CD14-positive monocyte (primary cell): ENCODE data around the gene ZDHHC5. TPM values are rescaled to one million over a fixed set of nuclear protein-coding genes. Genes with fewer than 3 reads are reported as not detected.

Experiments used
- DNase-seq, 3 donors: peaks; one replicate each; pipeline ENCODE4 v3.0.0-alpha.2; 2011 to 2022
- H2AFZ ChIP-seq: 2 replicates; pipeline ENCODE4 v1.6.0; 2012; ENCODE audit warnings: mild to moderate bottlenecking, low read depth, low read length, inconsistent platforms; ENCODE audit not compliant: insufficient read depth, poor library complexity, severe bottlenecking
- H3K27ac ChIP-seq, 2 donors: 1 replicate in 1 of 2; 2 replicates in 1 of 2; pipeline ENCODE4 v1.5.1; 2012 to 2013; ENCODE audit warnings: low read length in 2 of 2, control low read depth in 1 of 2, inconsistent platforms in 1 of 2, low read depth in 1 of 2, mild to moderate bottlenecking in 1 of 2
- H3K27me3 ChIP-seq, 2 donors: one replicate each; pipeline versions ENCODE4 v1.6.0 to v1.6.1; 2011 to 2013; ENCODE audit warnings: low read length in 2 of 2; ENCODE audit not compliant: control insufficient read depth in 2 of 2, insufficient read depth in 2 of 2
- H3K36me3 ChIP-seq, 2 donors: replicated peaks in 1 of 2; 1 replicate in 1 of 2; 2 replicates in 1 of 2; pipeline versions ENCODE4 v1.5.1 to v1.6.1; 2012 to 2013; ENCODE audit warnings: low read length in 2 of 2, control low read depth in 1 of 2, inconsistent platforms in 1 of 2, mild to moderate bottlenecking in 1 of 2; ENCODE audit not compliant: insufficient read depth in 2 of 2, control insufficient read depth in 1 of 2
- H3K4me1 ChIP-seq, 2 donors: 1 replicate in 1 of 2; 2 replicates in 1 of 2; pipeline versions ENCODE4 v1.5.1 to v1.6.1; 2012 to 2013; ENCODE audit warnings: low read length in 2 of 2, control low read depth in 1 of 2, inconsistent platforms in 1 of 2, mild to moderate bottlenecking in 1 of 2, moderate library complexity in 1 of 2; ENCODE audit not compliant: insufficient read depth in 2 of 2, control insufficient read depth in 1 of 2
- H3K4me2 ChIP-seq: replicated peaks from 2 replicates; pipeline ENCODE3; 2012; ENCODE audit warnings: low read length, moderate library complexity, mild to moderate bottlenecking; ENCODE audit not compliant: poor library complexity, severe bottlenecking; ENCODE audit errors: extremely low read depth
- H3K4me3 ChIP-seq, 3 experiments: fragments of 200-600 bp in 1 of 3; sonication (generic) in 1 of 3; replicated peaks in 1 of 3; 1 replicate in 2 of 3; 2 replicates in 1 of 3; pipeline ENCODE4 v1.5.1; 2011 to 2013; ENCODE audit warnings: low read length in 3 of 3, mild to moderate bottlenecking in 3 of 3, control low read depth in 2 of 3, low read depth in 2 of 3, inconsistent platforms in 1 of 3, moderate library complexity in 1 of 3
- H3K79me2 ChIP-seq: 2 replicates; pipeline ENCODE4 v1.6.0; 2012; ENCODE audit warnings: mild to moderate bottlenecking, control low read depth, inconsistent platforms, low read length, moderate library complexity; ENCODE audit not compliant: insufficient read depth
- H3K9ac ChIP-seq: 2 replicates; pipeline ENCODE4 v1.6.0; 2017; ENCODE audit warnings: low read length, mild to moderate bottlenecking; ENCODE audit not compliant: insufficient read depth, poor library complexity, severe bottlenecking
- H3K9me3 ChIP-seq, 2 donors: replicated peaks in 1 of 2; 1 replicate in 1 of 2; 2 replicates in 1 of 2; pipeline versions ENCODE4 v1.5.1 to v1.6.1; 2012 to 2013; ENCODE audit warnings: low read length in 2 of 2, control low read depth in 1 of 2; ENCODE audit not compliant: control insufficient read depth in 1 of 2, insufficient read depth in 1 of 2
- H4K20me1 ChIP-seq: 2 replicates; pipeline ENCODE4 v1.6.0; 2012; ENCODE audit warnings: mild to moderate bottlenecking, low read length, control low read depth, moderate library complexity; ENCODE audit not compliant: insufficient read depth
- H3K27ac Mint-ChIP-seq, 7 donors: one replicate each; pipeline ENCODE4 v1.8.0; 2020; ENCODE audit warnings: mild to moderate bottlenecking in 7 of 7, mixed read lengths in 7 of 7, moderate library complexity in 6 of 7, inconsistent platforms in 2 of 7
- H3K27me3 Mint-ChIP-seq, 3 donors: one replicate each; pipeline ENCODE4 v1.8.0; 2021 to 2022; ENCODE audit warnings: low read depth in 3 of 3, mild to moderate bottlenecking in 3 of 3, mixed read lengths in 3 of 3, moderate library complexity in 3 of 3, inconsistent platforms in 1 of 3
- H3K36me3 Mint-ChIP-seq, 2 donors: one replicate each; pipeline ENCODE4 v1.8.0; 2020; ENCODE audit warnings: mixed read lengths in 2 of 2, inconsistent platforms in 1 of 2, mild to moderate bottlenecking in 1 of 2
- H3K4me1 Mint-ChIP-seq: one replicate; pipeline ENCODE4 v1.8.0; 2020; ENCODE audit warnings: mild to moderate bottlenecking, mixed read lengths
- H3K4me3 Mint-ChIP-seq, 2 donors: one replicate each; pipeline ENCODE4 v1.8.0; 2020; ENCODE audit warnings: mild to moderate bottlenecking in 2 of 2, mixed read lengths in 2 of 2, moderate library complexity in 1 of 2
- H3K9me3 Mint-ChIP-seq, 7 donors: one replicate each; pipeline ENCODE4 v1.8.0; 2020 to 2022; ENCODE audit warnings: mixed read lengths in 7 of 7, mild to moderate bottlenecking in 6 of 7, moderate library complexity in 6 of 7, inconsistent platforms in 2 of 7
- WGBS: methylation state at CpG from one replicate; pipeline ENCODE4 v1.1.5; 2013; ENCODE audit warnings: missing lambda C conversion rate; ENCODE audit not compliant: insufficient coverage; 5-methylcytosine and 5-hydroxymethylcytosine counted together
- intact Hi-C, 2 donors: fragments of 100-400 bp; cut with micrococcal nuclease; formaldehyde crosslinking; loops; one replicate each; pipeline versions ENCODE4 v1.15.0 to v1.15.1; 2023
- polyA plus RNA-seq, 3 donors: library from polyadenylated mRNA; depleted of rRNA in 1 of 3; unstranded in 2 of 3; stranded (reverse) in 1 of 3; fragments of 300-500 nt in 2 of 3; fragments of >200 nt in 1 of 3; fragmentation: Illumina TruSeq in 2 of 3; gene quantifications; 1 replicate in 2 of 3; 2 replicates in 1 of 3; pipeline ENCODE4 v1.2.3, GENCODE V29; 2012 to 2021
- TF ChIP-seq, protein P1 (sequence below): fragments of 200-600 bp; IDR thresholded peaks from one replicate; pipeline ENCODE4 v1.8.0; 2022; ENCODE audit warnings: antibody characterized with exemption, mild to moderate bottlenecking

The ZDHHC5 gene
- polyA plus RNA-seq, 3 donors = 28.6 to 37.9 (median 31.8) TPM

- intact Hi-C loops = loop anchor here (2.0 to 10.0 kb wide), 4 partner anchors 71 to 293 kb away; no protein-coding TSS in a partner anchor
- Histone ChIP-seq H3K9me3 (no peaks in the 10 kb centered on the region), H2AFZ (peak overlapping the region; percentile 88), H3K27me3 (peaks cover 1 to 29% of the 10 kb centered on the region in 2 donors), H3K36me3 (no peaks in the 10 kb centered on the region), H4K20me1 (no peaks in the 10 kb centered on the region), H3K9ac (no peak overlapping the region), H3K79me2 (no peaks in the 10 kb centered on the region), H3K4me3 (no peak overlapping the region), H3K27ac (no peak overlapping the region), H3K4me1 (peaks cover 22 to 26% of the 10 kb centered on the region in 2 donors), H3K4me2 (no peak overlapping the region)
- WGBS = 78% methylated on average over 6 of the region's 9 CpGs
- peaks cover 37% of the 10 kb centered on the region for H3K4me1 Mint-ChIP-seq
- H3K4me3 Mint-ChIP-seq = no peak overlapping the region
- no peak for DNase-seq
- peaks cover 0 to 5% (median 0%) of the 10 kb centered on the region in 7 donors for H3K9me3 Mint-ChIP-seq
- TF ChIP-seq, protein P1, sequence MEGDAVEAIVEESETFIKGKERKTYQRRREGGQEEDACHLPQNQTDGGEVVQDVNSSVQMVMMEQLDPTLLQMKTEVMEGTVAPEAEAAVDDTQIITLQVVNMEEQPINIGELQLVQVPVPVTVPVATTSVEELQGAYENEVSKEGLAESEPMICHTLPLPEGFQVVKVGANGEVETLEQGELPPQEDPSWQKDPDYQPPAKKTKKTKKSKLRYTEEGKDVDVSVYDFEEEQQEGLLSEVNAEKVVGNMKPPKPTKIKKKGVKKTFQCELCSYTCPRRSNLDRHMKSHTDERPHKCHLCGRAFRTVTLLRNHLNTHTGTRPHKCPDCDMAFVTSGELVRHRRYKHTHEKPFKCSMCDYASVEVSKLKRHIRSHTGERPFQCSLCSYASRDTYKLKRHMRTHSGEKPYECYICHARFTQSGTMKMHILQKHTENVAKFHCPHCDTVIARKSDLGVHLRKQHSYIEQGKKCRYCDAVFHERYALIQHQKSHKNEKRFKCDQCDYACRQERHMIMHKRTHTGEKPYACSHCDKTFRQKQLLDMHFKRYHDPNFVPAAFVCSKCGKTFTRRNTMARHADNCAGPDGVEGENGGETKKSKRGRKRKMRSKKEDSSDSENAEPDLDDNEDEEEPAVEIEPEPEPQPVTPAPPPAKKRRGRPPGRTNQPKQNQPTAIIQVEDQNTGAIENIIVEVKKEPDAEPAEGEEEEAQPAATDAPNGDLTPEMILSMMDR = no peak
- no peak overlapping the region for H3K27ac Mint-ChIP-seq
- H3K36me3 Mint-ChIP-seq = no peaks in the 10 kb centered on the region
- H3K27me3 Mint-ChIP-seq = peaks cover 35 to 52% (median 48%) of the 10 kb centered on the region in 3 donors
Observed at GRCh38 chr11:57640068-57640800, 27.7 kb upstream of the ZDHHC5 start.

DNA sequence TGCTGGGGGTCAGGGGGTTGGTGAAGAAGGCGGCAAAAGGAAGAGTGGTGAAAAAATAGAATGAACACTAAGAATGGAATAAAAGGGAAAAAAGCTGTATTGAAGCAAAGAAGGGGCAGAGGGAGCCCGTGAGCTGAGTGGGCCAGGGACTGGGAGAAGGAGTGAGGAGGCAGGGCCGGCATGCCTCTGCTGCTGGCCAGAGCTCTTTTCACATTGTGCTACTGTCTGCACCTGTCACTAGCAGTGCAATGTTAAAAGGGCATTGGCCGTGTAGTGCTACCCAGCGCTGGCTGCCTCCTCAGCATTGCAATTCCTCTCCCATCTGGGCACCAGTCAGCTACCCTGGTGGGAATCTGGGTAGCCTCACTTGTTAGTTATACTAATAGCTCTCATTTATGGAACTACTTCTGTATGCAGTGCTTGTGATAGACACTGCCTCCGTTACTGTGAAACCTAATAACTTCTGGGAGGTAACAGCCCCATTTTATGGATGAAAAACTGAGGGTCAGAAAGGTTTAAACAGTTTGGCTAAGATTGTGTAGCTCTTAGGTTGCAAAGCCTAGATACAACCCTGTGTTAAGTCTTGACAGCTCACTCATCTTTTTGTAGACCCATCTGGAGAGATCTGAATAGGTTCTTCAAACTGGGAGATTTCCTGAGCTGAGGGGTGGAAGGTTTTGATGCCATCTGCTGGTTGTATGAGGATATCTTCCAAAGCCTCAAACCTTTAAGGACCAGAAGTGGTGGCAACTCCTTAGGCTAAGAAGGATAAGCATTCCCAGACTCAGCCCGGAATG, 26.7 kb upstream of the ZDHHC5 start:
- Histone ChIP-seq H3K27ac (no peak overlapping the region), H3K27me3 (peaks cover 11 to 37% of the 10 kb centered on the region in 2 donors), H3K79me2 (no peaks in the 10 kb centered on the region), H3K9ac (no peak overlapping the region), H3K4me1 (peaks cover 27 to 34% of the 10 kb centered on the region in 2 donors), H3K4me2 (no peak overlapping the region), H2AFZ (no peak overlapping the region), H3K36me3 (no peaks in the 10 kb centered on the region), H3K4me3 (no peak overlapping the region), H4K20me1 (no peaks in the 10 kb centered on the region), H3K9me3 (no peaks in the 10 kb centered on the region)
- peak overlapping the region in 1 of 7 donors; percentile 23 for H3K27ac Mint-ChIP-seq
- peaks cover 43 to 61% (median 57%) of the 10 kb centered on the region in 3 donors for H3K27me3 Mint-ChIP-seq
- intact Hi-C loops = loop anchor here (2.0 to 10.0 kb wide), 4 partner anchors 72 to 294 kb away; no protein-coding TSS in a partner anchor
- peaks cover 0 to 8% of the 10 kb centered on the region in 2 donors for H3K36me3 Mint-ChIP-seq
- peaks cover 46% of the 10 kb centered on the region for H3K4me1 Mint-ChIP-seq
- TF ChIP-seq, protein P1 = peak; percentile 55
- 23% methylated on average over 4 of the region's 7 CpGs for WGBS
- peaks cover 0 to 5% (median 0%) of the 10 kb centered on the region in 7 donors for H3K9me3 Mint-ChIP-seq
- DNase-seq = peak; percentile 32 to 51 (median 46)
- no peak overlapping the region for H3K4me3 Mint-ChIP-seq
